GM21390 (cell line): ENCODE results near the gene ZNF888.
"Not testable (repeated sequence)": the region's sequence is repeated elsewhere in the genome, so short reads cannot be mapped to it uniquely, and the experiment has no call there.

ENCODE experiments used
- ATAC-seq: cut with Tn5 transposase; IDR thresholded peaks from one replicate; pipeline ENCODE4 v1.9.1; 2021; ENCODE audit not compliant: unreplicated experiment

ZNF888 gene

GRCh38 chr19:52880895-52881389 is 42.3 kb downstream of the ZNF888 start:
- ATAC-seq = no peak

DNA sequence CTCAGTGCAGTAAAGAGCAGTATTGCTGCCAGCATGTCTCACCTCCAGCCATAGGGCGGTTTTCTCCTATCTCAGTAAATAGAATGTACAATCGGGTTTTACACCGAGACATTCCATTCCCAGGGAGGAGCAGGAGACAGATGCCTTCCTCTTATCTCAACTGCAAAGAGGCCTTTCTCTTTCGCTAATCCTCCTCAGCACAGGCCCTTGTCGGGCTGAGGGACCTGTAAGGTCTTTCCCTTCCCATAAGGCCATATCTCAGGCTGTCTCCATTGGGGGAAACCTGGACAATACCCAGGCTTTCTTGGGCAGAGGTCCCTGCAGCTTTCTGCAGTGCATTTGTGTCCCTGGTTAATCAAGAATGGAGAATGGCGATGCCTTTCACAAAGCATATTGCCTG is 50.2 kb downstream of the ZNF888 start:
- not testable (repeated sequence) for ATAC-seq

- ATAC-seq = no peak
These were observed 51.8 kb downstream of the ZNF888 start for GRCh38 chr19:52871466-52871865.

GRCh38 chr19:52868031-52868430 is 55.2 kb downstream of the ZNF888 start:
- not testable (repeated sequence) for ATAC-seq

DNA sequence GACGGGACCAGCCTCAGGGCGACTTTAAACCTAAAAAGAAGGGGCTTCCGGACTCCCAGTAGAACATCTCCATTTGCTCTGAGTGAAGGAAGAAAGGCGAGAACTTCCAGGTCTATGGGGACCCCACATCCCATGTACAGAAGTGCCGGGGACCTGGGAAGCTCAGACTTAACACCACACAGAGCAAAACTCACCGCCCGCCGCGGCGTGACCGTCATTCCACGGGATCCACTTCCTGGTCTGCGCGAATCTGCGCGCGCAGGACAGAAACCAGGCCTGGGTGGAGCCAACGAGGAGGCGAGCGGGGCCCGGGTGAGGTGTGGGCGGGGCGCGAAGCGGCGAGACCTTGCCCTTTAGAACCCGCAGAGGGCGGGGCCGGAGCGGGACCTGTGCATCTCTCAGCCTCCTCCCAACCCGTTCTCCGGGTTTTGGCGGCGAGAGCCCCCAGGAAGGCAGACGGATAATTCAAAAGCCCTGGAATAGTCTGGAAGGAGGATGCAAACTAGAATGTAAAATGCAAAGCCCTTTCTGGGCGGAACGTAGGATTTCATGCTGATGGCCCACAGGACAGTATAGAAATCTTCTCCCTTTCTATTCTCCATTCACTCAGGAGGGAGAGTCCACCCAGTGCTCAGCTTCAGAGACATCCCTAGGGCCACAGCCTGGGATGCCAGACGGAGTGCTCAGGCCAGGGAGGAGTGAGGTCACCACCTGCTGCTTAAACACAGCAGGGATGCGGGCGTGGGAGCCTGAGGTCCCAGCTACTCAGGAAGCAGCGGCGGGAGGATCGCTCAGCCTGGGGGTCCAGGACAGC is 65.6 kb downstream of the ZNF888 start, which contains the start of gene ZNF468:
ZNF468 (minus strand) TSS at position 242 of the 814 bp plus-strand sequence. CDS start 3,347 bp downstream, outside the sequence.
- ATAC-seq = peak; percentile 95

GRCh38 chr19:52856540-52857377 is 66.5 kb downstream of the ZNF888 start:
- peak; percentile 30 for ATAC-seq
